Measurements from ENCODE around the gene MAP3K21. TPM values are rescaled to one million over a fixed set of nuclear protein-coding genes. Genes with fewer than 3 reads are reported as not detected.

The MAP3K21 gene
- total RNA-seq, 1 donor from 2014 or later = 7.6 TPM

- Histone ChIP-seq H3K4me3 (ENCODE audit: low read depth, low read length) (no peak overlapping the region), H3K27me3 (ENCODE audit: control insufficient read depth, insufficient read depth, low read length) (no peaks in the 10 kb centered on the region), H3K36me3 (ENCODE audit: control insufficient read depth, insufficient read depth, low read length) (no peaks in the 10 kb centered on the region)
- no peak for TF ChIP-seq CTCF (IDR thresholded peaks at IDR 0.05; ENCODE audit: insufficient read depth, low read length, poor library complexity, severe bottlenecking)
- DNase-seq (ENCODE audit: low read depth) = no peak
Measured at GRCh38 chr1:233360525-233361102, 33.1 kb downstream of the MAP3K21 start.

GRCh38 chr1:233361876-233362275 is 34.4 kb downstream of the MAP3K21 start:
- no peak for DNase-seq (ENCODE audit: low read depth)

GRCh38 chr1:233362743-233363142 is 35.2 kb downstream of the MAP3K21 start:
- no peak for TF ChIP-seq CTCF (IDR thresholded peaks at IDR 0.05; ENCODE audit: insufficient read depth, low read length, poor library complexity, severe bottlenecking)
- no peak overlapping the region for H3K4me3 ChIP-seq (ENCODE audit: low read depth, low read length)
- DNase-seq (ENCODE audit: low read depth) = no peak
- no peaks in the 10 kb centered on the region for H3K27me3 ChIP-seq (ENCODE audit: control insufficient read depth, insufficient read depth, low read length)
- no peaks in the 10 kb centered on the region for H3K36me3 ChIP-seq (ENCODE audit: control insufficient read depth, insufficient read depth, low read length)

More at GRCh38 chr1:233361876-233362275, 34.4 kb downstream of the MAP3K21 start:
- Histone ChIP-seq H3K4me3 (ENCODE audit: low read depth, low read length) (no peak overlapping the region), H3K27me3 (ENCODE audit: control insufficient read depth, insufficient read depth, low read length) (no peaks in the 10 kb centered on the region), H3K36me3 (ENCODE audit: control insufficient read depth, insufficient read depth, low read length) (no peaks in the 10 kb centered on the region)
- TF ChIP-seq CTCF (IDR thresholded peaks at IDR 0.05; ENCODE audit: insufficient read depth, low read length, poor library complexity, severe bottlenecking) = no peak

- H3K4me3 ChIP-seq (ENCODE audit: low read depth, low read length) = no peak overlapping the region
- no peaks in the 10 kb centered on the region for H3K27me3 ChIP-seq (ENCODE audit: control insufficient read depth, insufficient read depth, low read length)
- no peak for TF ChIP-seq CTCF (IDR thresholded peaks at IDR 0.05; ENCODE audit: insufficient read depth, low read length, poor library complexity, severe bottlenecking)
- DNase-seq (ENCODE audit: low read depth) = no peak
- no peaks in the 10 kb centered on the region for H3K36me3 ChIP-seq (ENCODE audit: control insufficient read depth, insufficient read depth, low read length)
Measured at GRCh38 chr1:233364026-233364425, 36.5 kb downstream of the MAP3K21 start.

GRCh38 chr1:233364695-233365539 is 37.4 kb downstream of the MAP3K21 start:
- Histone ChIP-seq H3K4me3 (ENCODE audit: low read depth, low read length) (no peak overlapping the region), H3K27me3 (ENCODE audit: control insufficient read depth, insufficient read depth, low read length) (no peaks in the 10 kb centered on the region), H3K36me3 (ENCODE audit: control insufficient read depth, insufficient read depth, low read length) (no peaks in the 10 kb centered on the region)
- no peak for DNase-seq (ENCODE audit: low read depth)
- peak; percentile 59 for TF ChIP-seq CTCF (IDR thresholded peaks at IDR 0.05; ENCODE audit: insufficient read depth, low read length, poor library complexity, severe bottlenecking)
